PFSK-1 (cell line): ENCODE results near the gene PIAS4.

Experiments
- FOXP2 ChIP-seq: optimal IDR thresholded peaks from 2 replicates; pipeline ENCODE3; 2011; ENCODE audit warnings: borderline replicate concordance, control low read depth, inconsistent platforms; ENCODE audit not compliant: insufficient read depth; ENCODE audit errors: extremely low read length, extremely low read depth
- POLR2AphosphoS5 ChIP-seq: IDR thresholded peaks from 2 replicates; pipeline ENCODE4 v1.6.1; 2012; ENCODE audit warnings: low read depth, mild to moderate bottlenecking, control low read depth, low read length, moderate library complexity
- REST ChIP-seq, 2 experiments: IDR thresholded peaks; 2 replicates each; pipeline versions ENCODE4 v1.6.1 to v1.8.0; 2011 to 2012; ENCODE audit warnings: low read depth in 2 of 2, low read length in 2 of 2, control low read depth in 1 of 2, inconsistent platforms in 1 of 2, mild to moderate bottlenecking in 1 of 2, moderate library complexity in 1 of 2; ENCODE audit not compliant: insufficient read depth in 1 of 2
- SIN3A ChIP-seq: IDR thresholded peaks from 2 replicates; pipeline ENCODE4 v1.6.1; 2012; ENCODE audit warnings: mild to moderate bottlenecking, low read length, moderate library complexity, borderline replicate concordance; ENCODE audit not compliant: insufficient read depth
- TAF1 ChIP-seq: IDR thresholded peaks from 2 replicates; pipeline ENCODE4 v1.6.1; 2012; ENCODE audit warnings: low read length, control low read depth, borderline replicate concordance; ENCODE audit not compliant: insufficient read depth

The PIAS4 gene

GRCh38 chr19:3982701-3983541 is 24.6 kb upstream of the PIAS4 start:
- no peak for TF ChIP-seq FOXP2
- no peak for TF ChIP-seq SIN3A
- TF ChIP-seq REST (IDR thresholded peaks at IDR 0.05; ENCODE audit: insufficient read depth in 1 of 2, low read depth in 2 of 2, low read length in 2 of 2) = no peak
- peak; percentile 27; the same call in 1 of the 2 replicates for TF ChIP-seq POLR2AphosphoS5
- TF ChIP-seq TAF1 = no peak

DNA sequence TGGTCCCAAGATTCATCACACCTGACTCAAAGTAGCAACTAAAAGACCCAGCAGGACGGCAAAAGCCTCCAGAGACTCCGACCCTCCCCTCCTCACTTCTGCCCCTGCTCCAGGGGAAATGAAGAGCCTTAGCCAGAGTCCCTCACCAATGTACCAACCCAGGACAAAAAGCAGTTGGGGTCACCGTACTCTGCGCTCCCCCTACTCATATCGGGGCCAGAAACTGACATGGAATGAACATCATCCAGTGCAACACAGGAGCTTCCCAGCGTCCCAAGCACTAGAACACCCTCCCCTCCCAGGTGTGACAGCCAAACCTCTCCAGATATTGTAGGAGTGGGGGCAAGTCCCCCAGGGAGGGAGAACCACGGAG is 24.0 kb upstream of the PIAS4 start:
- TF ChIP-seq REST (IDR thresholded peaks at IDR 0.05; ENCODE audit: insufficient read depth in 1 of 2, low read depth in 2 of 2, low read length in 2 of 2) = no peak
- TF ChIP-seq SIN3A = no peak
- no peak for TF ChIP-seq TAF1
- no peak; the same call in 1 of the 2 replicates for TF ChIP-seq POLR2AphosphoS5
- no peak for TF ChIP-seq FOXP2

DNA sequence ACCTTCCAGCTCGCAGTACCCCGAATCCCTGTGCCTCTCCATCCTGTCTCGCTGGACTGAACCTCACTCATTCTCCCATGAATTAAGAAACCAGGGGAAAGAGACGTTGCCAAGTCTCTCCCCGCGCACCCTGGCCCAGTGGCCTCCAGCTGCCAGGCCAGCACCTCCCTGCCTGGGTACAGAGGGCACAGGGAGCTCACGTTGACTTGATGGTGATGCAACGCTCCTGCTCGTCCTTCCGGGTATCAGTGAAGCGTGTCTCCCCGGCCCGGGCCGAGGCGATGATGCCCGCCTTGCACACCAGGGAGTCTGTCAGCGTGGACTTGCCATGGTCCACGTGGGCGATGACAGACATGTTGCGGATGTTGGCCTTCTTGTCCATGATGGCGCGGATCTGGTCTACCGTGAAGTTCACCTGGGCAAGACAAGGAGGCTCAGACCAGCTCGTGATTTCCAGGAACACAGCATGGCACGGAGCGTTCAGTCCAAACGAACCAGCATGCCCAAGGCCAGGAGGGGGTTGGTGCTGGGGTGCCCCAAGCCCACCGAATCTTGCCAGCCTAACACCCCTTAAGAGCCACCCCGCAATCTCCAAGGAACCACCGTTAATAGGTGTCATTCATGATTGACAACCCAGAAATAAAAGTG is 23.5 kb upstream of the PIAS4 start:
- no peak for TF ChIP-seq REST (IDR thresholded peaks at IDR 0.05; ENCODE audit: insufficient read depth in 1 of 2, low read depth in 2 of 2, low read length in 2 of 2)
- TF ChIP-seq SIN3A = no peak; the same call in 1 of the 2 replicates
- no peak; the same call in none of the 2 replicates for TF ChIP-seq POLR2AphosphoS5
- no peak for TF ChIP-seq FOXP2
- no peak for TF ChIP-seq TAF1

DNA sequence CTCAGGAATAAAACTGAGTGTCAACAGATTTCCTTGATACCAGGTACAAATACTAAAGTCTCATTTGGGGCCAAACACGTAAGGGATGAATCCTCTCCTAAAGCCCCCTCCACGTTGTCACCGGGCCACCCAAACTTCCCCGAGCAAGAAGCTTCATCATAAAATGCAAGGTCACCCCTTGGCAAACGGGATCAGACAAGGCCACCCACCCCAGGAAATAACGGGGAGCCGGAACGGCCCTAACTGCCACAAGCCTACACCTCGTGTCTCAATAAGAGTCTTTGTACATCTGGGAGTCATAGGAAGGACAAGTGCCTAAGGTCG is 23.0 kb upstream of the PIAS4 start:
- TF ChIP-seq SIN3A (no peak), FOXP2 (no peak), TAF1 (no peak), REST (IDR thresholded peaks at IDR 0.05; ENCODE audit: insufficient read depth in 1 of 2, low read depth in 2 of 2, low read length in 2 of 2) (no peak), POLR2AphosphoS5 (no peak; the same call in 1 of the 2 replicates)
